H1 (cell line): Measurements from ENCODE around the gene SCAI. TPM values are rescaled to one million over a fixed set of nuclear protein-coding genes. Genes with fewer than 3 reads are reported as not detected.

ENCODE experiments used
- CTCF ChIA-PET: fragments of 300-600 bp; sonication (Branson Sonifier 250); formaldehyde crosslinking; loops from one replicate; lab custom pipeline; 2021; ENCODE audit not compliant: partially characterized antibody; lab: Charles Lee
- POLR2A ChIA-PET: fragments of 300-600 bp; sonication (Branson Sonifier 250); formaldehyde crosslinking; loops from one replicate; lab custom pipeline; 2021; ENCODE audit warnings: inconsistent platforms; ENCODE audit not compliant: partially characterized antibody; lab: Charles Lee
- DNase-seq, 2 experiments: peaks; one replicate each; pipeline versions ENCODE4 v3.0.0 to v3.0.0-alpha.2; 2010 to 2022; ENCODE audit warnings: low spot score in 2 of 2, low read depth in 1 of 2, mixed read lengths in 1 of 2
- FAIRE-seq: peaks from 2 replicates; lab custom pipeline; 2011; peaks lifted over from hg19 to GRCh38; lab: Jason Lieb, UNC
- H2AFZ ChIP-seq: 2 replicates; pipeline ENCODE4 v1.8.1; 2012; ENCODE audit warnings: low read length, inconsistent platforms
- H2AK5ac ChIP-seq: 2 replicates; pipeline ENCODE4 v1.6.1; 2013; ENCODE audit warnings: low read depth, low read length
- H2BK120ac ChIP-seq: replicated peaks from 2 replicates; pipeline ENCODE3; 2013; ENCODE audit warnings: low read depth, low read length, inconsistent platforms
- H2BK12ac ChIP-seq: 2 replicates; pipeline ENCODE4 v1.6.1; 2013; ENCODE audit warnings: low read depth, low read length
- H2BK15ac ChIP-seq: 2 replicates; pipeline ENCODE4 v1.6.1; 2013; ENCODE audit warnings: low read length
- H2BK20ac ChIP-seq: 2 replicates; pipeline ENCODE4 v1.6.1; 2013; ENCODE audit warnings: low read length
- H2BK5ac ChIP-seq: 2 replicates; pipeline ENCODE4 v1.6.1; 2013; ENCODE audit warnings: low read depth, low read length
- H3K14ac ChIP-seq: 2 replicates; pipeline ENCODE4 v1.6.1; 2013; ENCODE audit warnings: inconsistent platforms; ENCODE audit not compliant: insufficient read length
- H3K18ac ChIP-seq: 2 replicates; pipeline ENCODE4 v1.6.1; 2013; ENCODE audit warnings: low read length; ENCODE audit errors: extremely low read depth
- H3K23ac ChIP-seq: 2 replicates; pipeline ENCODE4 v1.6.1; 2013; ENCODE audit warnings: inconsistent platforms; ENCODE audit not compliant: insufficient read length
- H3K23me2 ChIP-seq: 2 replicates; pipeline ENCODE4 v1.6.1; 2013; ENCODE audit warnings: low read depth, low read length
- H3K27ac ChIP-seq: 2 replicates; pipeline ENCODE4 v1.6.1; 2011; ENCODE audit warnings: low read depth, low read length, inconsistent platforms
- H3K27me3 ChIP-seq, 4 experiments: replicated peaks in 1 of 4; 1 replicate in 1 of 4; 2 replicates in 3 of 4; pipeline versions ENCODE4 v1.6.1 to v1.8.1; 2011 to 2013; ENCODE audit warnings: low read length in 3 of 4, mild to moderate bottlenecking in 3 of 4, inconsistent platforms in 2 of 4, mixed read lengths in 2 of 4, moderate library complexity in 1 of 4; ENCODE audit not compliant: control insufficient read depth in 3 of 4, insufficient read depth in 3 of 4; ENCODE audit errors: extremely low read depth in 1 of 4
- H3K36me3 ChIP-seq, 4 experiments: 2 replicates each; pipeline versions ENCODE4 v1.6.1 to v1.8.1; 2011 to 2013; ENCODE audit warnings: mild to moderate bottlenecking in 4 of 4, low read length in 3 of 4, moderate library complexity in 2 of 4, control low read depth in 1 of 4, inconsistent platforms in 1 of 4; ENCODE audit not compliant: insufficient read depth in 4 of 4, control insufficient read depth in 2 of 4
- H3K4ac ChIP-seq: replicated peaks from 2 replicates; pipeline ENCODE3; 2013; ENCODE audit warnings: low read length, low read depth, mixed read lengths, inconsistent platforms; ENCODE audit not compliant: insufficient read length
- H3K4me1 ChIP-seq, 4 experiments: replicated peaks in 1 of 4; 1 replicate in 1 of 4; 2 replicates in 3 of 4; pipeline versions ENCODE4 v1.6.1 to v1.8.1; 2011 to 2013; ENCODE audit warnings: low read length in 3 of 4, inconsistent platforms in 2 of 4, mixed read lengths in 1 of 4; ENCODE audit not compliant: insufficient read depth in 4 of 4, control insufficient read depth in 3 of 4
- H3K4me2 ChIP-seq, 2 experiments: 2 replicates each; pipeline versions ENCODE4 v1.6.1 to v1.8.1; 2011 to 2013; ENCODE audit warnings: low read depth in 2 of 2, low read length in 2 of 2, control low read depth in 1 of 2, inconsistent platforms in 1 of 2, mild to moderate bottlenecking in 1 of 2; ENCODE audit not compliant: insufficient read depth in 1 of 2
- H3K4me3 ChIP-seq, 4 experiments: fragments of 200-600, 300-600 bp in 1 of 4; sonication (generic), shearing (Covaris generic), sonication (Bioruptor Twin) in 1 of 4; 2 replicates each; pipeline versions ENCODE4 v1.5.1 to v1.8.1; 2011 to 2016; ENCODE audit warnings: low read length in 4 of 4, low read depth in 3 of 4, control low read depth in 2 of 4, inconsistent platforms in 2 of 4, mild to moderate bottlenecking in 2 of 4, mixed read lengths in 1 of 4, moderate library complexity in 1 of 4; ENCODE audit not compliant: insufficient read depth in 2 of 4; ENCODE audit errors: extremely low read depth in 1 of 4
- H3K56ac ChIP-seq: replicated peaks from 2 replicates; pipeline ENCODE3; 2013; ENCODE audit warnings: low read depth, mild to moderate bottlenecking, mixed read lengths, low read length, inconsistent platforms; ENCODE audit not compliant: insufficient read length
- H3K79me1 ChIP-seq: 2 replicates; pipeline ENCODE4 v1.6.1; 2013; ENCODE audit warnings: low read depth, low read length, control low read depth
- H3K79me2 ChIP-seq, 2 experiments: 2 replicates each; pipeline versions ENCODE4 v1.6.1 to v1.8.1; 2012 to 2013; ENCODE audit warnings: low read length in 2 of 2, mild to moderate bottlenecking in 2 of 2, inconsistent platforms in 1 of 2; ENCODE audit not compliant: insufficient read depth in 2 of 2, control insufficient read depth in 1 of 2
- H3K9ac ChIP-seq, 4 experiments: replicated peaks in 1 of 4; 1 replicate in 1 of 4; 2 replicates in 3 of 4; pipeline versions ENCODE4 v1.6.1 to v1.8.1; 2011 to 2013; ENCODE audit warnings: low read depth in 3 of 4, low read length in 3 of 4, control low read depth in 2 of 4, mild to moderate bottlenecking in 2 of 4, moderate library complexity in 2 of 4, inconsistent platforms in 1 of 4; ENCODE audit errors: extremely low read depth in 1 of 4
- H3K9me3 ChIP-seq, 2 experiments: 2 replicates each; pipeline versions ENCODE4 v1.6.1 to v1.8.1; 2012 to 2013; ENCODE audit warnings: mild to moderate bottlenecking in 2 of 2, moderate library complexity in 2 of 2, control low read depth in 1 of 2, inconsistent platforms in 1 of 2, low read depth in 1 of 2, low read length in 1 of 2, mixed read lengths in 1 of 2; ENCODE audit not compliant: insufficient read depth in 2 of 2
- H4K20me1 ChIP-seq, 2 experiments: replicated peaks in 1 of 2; 2 replicates each; pipeline versions ENCODE3 to v1.8.1; 2011 to 2013; ENCODE audit warnings: inconsistent platforms in 2 of 2, low read length in 2 of 2, mild to moderate bottlenecking in 1 of 2; ENCODE audit not compliant: insufficient read depth in 2 of 2, control insufficient read depth in 1 of 2
- H4K5ac ChIP-seq: 2 replicates; pipeline ENCODE4 v1.6.1; 2013; ENCODE audit warnings: low read length, low read depth, mixed read lengths, inconsistent platforms; ENCODE audit not compliant: insufficient read length
- H4K8ac ChIP-seq: 2 replicates; pipeline ENCODE4 v1.8.0; 2013; ENCODE audit warnings: mild to moderate bottlenecking, moderate library complexity, low read length, inconsistent platforms; ENCODE audit not compliant: insufficient read depth; ENCODE audit errors: extremely low read depth
- H4K91ac ChIP-seq: replicated peaks from 2 replicates; pipeline ENCODE3; 2013; ENCODE audit warnings: low read length, mixed read lengths, inconsistent platforms; ENCODE audit not compliant: insufficient read length
- ATF3 ChIP-seq: IDR thresholded peaks from 2 replicates; pipeline ENCODE4 v1.6.1; 2011; ENCODE audit warnings: low read depth, mild to moderate bottlenecking, low read length; ENCODE audit not compliant: insufficient read depth
- CBX5 ChIP-seq: fragments of 300-800, 300-1000 bp; sonication (generic); IDR thresholded peaks from 2 replicates; pipeline ENCODE4 v1.7.1; 2016; ENCODE audit warnings: antibody characterized with exemption, low read length, low read depth
- CHD2 ChIP-seq: IDR thresholded peaks from 2 replicates; pipeline ENCODE4 v1.6.1; 2012; ENCODE audit warnings: low read length, improper control_type of control experiment
- MAX ChIP-seq: IDR thresholded peaks from 2 replicates; pipeline ENCODE4 v1.6.1; 2012; ENCODE audit warnings: inconsistent platforms
- NRF1 ChIP-seq: IDR thresholded peaks from 2 replicates; pipeline ENCODE4 v1.6.1; 2011; ENCODE audit warnings: mild to moderate bottlenecking, low read depth, low read length, improper control_type of control experiment
- POU5F1 ChIP-seq: IDR thresholded peaks from 2 replicates; pipeline ENCODE4 v1.6.1; 2011; ENCODE audit warnings: low read depth, mild to moderate bottlenecking, low read length, moderate library complexity
- RBBP5 ChIP-seq: IDR thresholded peaks from 2 replicates; pipeline ENCODE4 v1.7.1; 2012; ENCODE audit warnings: low read depth, mild to moderate bottlenecking, inconsistent platforms, low read length, moderate library complexity, borderline replicate concordance
- TAF7 ChIP-seq: optimal IDR thresholded peaks from 2 replicates; pipeline ENCODE3; 2011; ENCODE audit warnings: low read depth, mild to moderate bottlenecking, inconsistent platforms, low read length, moderate library complexity, borderline replicate concordance
- WGBS, 2 experiments: shearing (Covaris generic) in 1 of 2; methylation state at CpG; one replicate each; pipeline versions ENCODE4 v1.1.6 to v1.1.7; 2013 to 2015; ENCODE audit warnings: low lambda C conversion rate in 2 of 2, mixed read lengths in 2 of 2, inconsistent platforms in 1 of 2, low coverage in 1 of 2, missing lambda C conversion rate in 1 of 2; ENCODE audit not compliant: insufficient replicate concordance in 2 of 2, insufficient coverage in 1 of 2, insufficient read length in 1 of 2; ENCODE audit errors: extremely low coverage in 1 of 2, missing lambda C conversion rate in 1 of 2; 5-methylcytosine and 5-hydroxymethylcytosine counted together
- polyA plus RNA-seq, 7 experiments: library from polyadenylated mRNA; depleted of rRNA in 3 of 7; stranded (reverse) in 5 of 7; unstranded in 2 of 7; fragments of >200 nt in 5 of 7; fragments of 200-250 nt in 2 of 7; gene quantifications; 1 replicate in 5 of 7; 2 replicates in 1 of 7; 4 replicates in 1 of 7; pipeline versions ENCODE4 v1.2.1 to v1.2.3, GENCODE V29; 2011 to 2013; ENCODE audit warnings: missing spikeins in 2 of 7, mixed read lengths in 2 of 7
- total RNA-seq: library from RNA; stranded (reverse); fragmentation: NEBNext Ultra II Directional; extraction: Animal tissue kit (Norgen Biotek cat#: 25700); gene quantifications from 2 replicates; pipeline ENCODE4 v1.2.1, GENCODE V29; 2021

The SCAI gene
- total and polyA plus RNA-seq, 2 of the 8 experiments (the other 6 are each of a cell fraction or from before 2014, with no cell fraction given) = 6.4 to 19.8 TPM

- Histone ChIP-seq H3K9me3 (peaks cover 0 to 3% of the 10 kb centered on the region in 2 experiments; a peak in 1 of 4 replicates), H2BK5ac (no peak overlapping the region), H4K8ac (no peak overlapping the region), H3K9ac (no peak overlapping the region), H3K4me1 (no peaks in the 10 kb centered on the region), H3K79me2 (peaks cover 0 to 32% of the 10 kb centered on the region in 2 experiments; a peak in 3 of 4 replicates), H4K20me1 (peaks cover 0 to 2% of the 10 kb centered on the region in 2 experiments), H3K56ac (no peak overlapping the region), H3K36me3 (peaks cover 0 to 3% (median 0%) of the 10 kb centered on the region in 4 experiments; a peak in 1 of 8 replicates), H3K27me3 (peaks cover 0 to 1% (median 0%) of the 10 kb centered on the region in 4 experiments; a peak in 1 of 7 replicates), H2BK12ac (no peak overlapping the region), H2BK120ac (no peak overlapping the region), H3K4me2 (no peak overlapping the region), H4K5ac (no peak overlapping the region), H3K14ac (no peak overlapping the region), H3K79me1 (peaks cover 3% of the 10 kb centered on the region; the same call in 1 of the 2 replicates), H2BK15ac (no peak overlapping the region), H3K23me2 (no peaks in the 10 kb centered on the region), H3K4ac (no peak overlapping the region), H2BK20ac (no peak overlapping the region), H3K18ac (no peak overlapping the region)
- no peak for FAIRE-seq
- CTCF ChIA-PET = interaction anchor here (0.6 kb wide), 2 partner anchors 251 to 745 kb away, joined by 3 read pairs; no protein-coding TSS in a partner anchor
- DNase-seq = no peak
- WGBS, 2 experiments = 95% methylated on average over 4 of the region's 4 CpGs; no CpG with 5 or more reads in 1 of the 2 experiments
- TF ChIP-seq NRF1 (no peak), CBX5 (no peak), TAF7 (no peak), RBBP5 (no peak), MAX (no peak), CHD2 (no peak), ATF3 (no peak), POU5F1 (no peak)
- TF ChIP-seq, all 59 proteins: peak for 0
- no peak overlapping the region for H2AK5ac ChIP-seq
- no peak overlapping the region for H3K27ac ChIP-seq
- H4K91ac ChIP-seq = no peak overlapping the region
- H2AFZ ChIP-seq = no peak overlapping the region
- H3K23ac ChIP-seq = no peak overlapping the region
- POLR2A ChIA-PET = no interaction called here
- H3K4me3 ChIP-seq = no peak overlapping the region
Measured at GRCh38 chr9:125119643-125120286, 23.6 kb downstream of the SCAI start.
